ENCODE data around the gene KLF6. TPM values are rescaled to one million over a fixed set of nuclear protein-coding genes. Genes with fewer than 3 reads are reported as not detected.
A peak's percentile ranks its signal among the peaks of the same experiment; 100 is the strongest.

KLF6 gene
- total and polyA plus RNA-seq, 2 donors (not counting 3 experiments of a cell fraction or from before 2014, with no cell fraction given): 183 to 307 TPM

DNA sequence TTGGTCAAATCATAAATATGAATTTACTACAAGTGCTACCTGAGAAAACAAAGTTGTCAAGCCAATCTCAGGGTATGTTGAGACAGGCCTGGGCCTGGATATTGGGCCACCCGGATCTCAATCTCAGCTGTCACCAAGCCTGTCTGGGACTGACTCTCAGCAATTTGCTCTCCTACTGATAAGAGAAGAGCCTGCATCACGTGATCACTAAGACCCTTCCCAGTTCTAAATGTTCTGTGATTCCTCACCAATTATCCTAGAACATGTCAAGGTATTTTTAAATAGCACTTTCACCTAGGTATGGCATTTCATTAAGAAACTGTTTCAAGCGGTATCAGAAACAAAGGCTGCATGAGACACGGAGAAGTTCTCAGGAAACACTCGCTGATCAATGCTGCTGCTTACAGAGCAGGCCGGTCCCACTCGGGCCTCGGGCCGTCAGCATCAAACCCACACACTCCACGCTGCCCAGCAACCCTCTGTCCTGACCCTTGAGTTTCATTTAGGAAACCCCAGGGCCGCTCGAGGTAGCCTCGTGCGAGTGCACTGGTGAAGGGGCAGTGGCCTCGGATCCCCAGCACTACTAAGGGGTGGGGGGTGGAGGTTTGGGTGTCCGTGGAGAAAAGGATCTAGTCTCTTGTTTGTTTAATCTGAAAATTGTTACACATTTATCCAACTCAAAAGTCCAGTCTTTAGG lies 4.1 kb downstream of the KLF6 start:
- Histone ChIP-seq H3K9me1 (replicated peaks; ENCODE audit: control insufficient read depth, extremely low read depth, insufficient read depth, low read length) (no peaks in the 10 kb centered on the region), H3K4me1 (ENCODE audit: control insufficient read depth, extremely low read depth, insufficient read depth, low read length) (peaks cover 56% of the 10 kb centered on the region), H3K4me2 (ENCODE audit: insufficient read depth, low read length) (peak overlapping the region; percentile 95), H3K27me3 (ENCODE audit: control insufficient read depth in 2 of 2, insufficient read depth in 2 of 2, low read length in 2 of 2) (no peaks in the 10 kb centered on the region), H3K9me3 (replicated peaks; ENCODE audit: control insufficient read depth, insufficient read depth, low read length) (no peaks in the 10 kb centered on the region), H3K27ac (ENCODE audit: insufficient read depth, low read depth, low read length) (peak overlapping the region; percentile 95), H2AFZ (ENCODE audit: low read depth, low read length) (no peak overlapping the region), H3K4me3 (replicated peaks in 1 of 3; ENCODE audit: insufficient read depth in 1 of 3, low read depth in 1 of 3, low read length in 3 of 3) (peak overlapping the region; percentile 89 to 95 (median 92)), H3K9ac (replicated peaks; ENCODE audit: extremely low read depth, insufficient read depth, low read length) (peak overlapping the region; percentile 100), H4K20me1 (replicated peaks; ENCODE audit: control insufficient read depth, extremely low read depth, insufficient read depth, low read length) (no peaks in the 10 kb centered on the region), H3K79me2 (ENCODE audit: control insufficient read depth, insufficient read depth, low read length) (peaks cover 76% of the 10 kb centered on the region), H3K36me3 (ENCODE audit: control insufficient read depth in 2 of 2, extremely low read depth in 1 of 2, insufficient read depth in 2 of 2, low read length in 2 of 2) (peaks cover 32 to 52% of the 10 kb centered on the region in 2 experiments)
- TF ChIP-seq MYC (IDR thresholded peaks at IDR 0.05; ENCODE audit: low read depth, low read length): no peak
- peak; percentile 75 for TF ChIP-seq POLR2A (IDR thresholded peaks at IDR 0.05; ENCODE audit: low read depth, low read length)
- FAIRE-seq: no peak
- ChIA-PET CTCF (interaction anchor here (1.1 to 2.7 kb wide), 5 partner anchors 143 to 584 kb away, joined by 3 to 24 read pairs (median 7); no protein-coding TSS in a partner anchor), POLR2A (interaction anchor here (0.6 to 1.0 kb wide), 2 partner anchors 266 to 923 kb away, joined by 3 to 5 read pairs; no protein-coding TSS in a partner anchor)
- intact Hi-C loops (cut with micrococcal nuclease) (loop anchor here (1.0 kb wide), 1 partner anchor 591 kb away; no protein-coding TSS in a partner anchor), dilution Hi-C loops (cut with MboI; ENCODE audit: extremely low pct_ligation_motif_present, low sequenced_read_pairs) (no loop called here)
- peak; percentile 32 for DNase-seq (ENCODE audit: low read depth, low spot score)
- no TSS peak for BruUV-seq (replicated peaks)

DNA sequence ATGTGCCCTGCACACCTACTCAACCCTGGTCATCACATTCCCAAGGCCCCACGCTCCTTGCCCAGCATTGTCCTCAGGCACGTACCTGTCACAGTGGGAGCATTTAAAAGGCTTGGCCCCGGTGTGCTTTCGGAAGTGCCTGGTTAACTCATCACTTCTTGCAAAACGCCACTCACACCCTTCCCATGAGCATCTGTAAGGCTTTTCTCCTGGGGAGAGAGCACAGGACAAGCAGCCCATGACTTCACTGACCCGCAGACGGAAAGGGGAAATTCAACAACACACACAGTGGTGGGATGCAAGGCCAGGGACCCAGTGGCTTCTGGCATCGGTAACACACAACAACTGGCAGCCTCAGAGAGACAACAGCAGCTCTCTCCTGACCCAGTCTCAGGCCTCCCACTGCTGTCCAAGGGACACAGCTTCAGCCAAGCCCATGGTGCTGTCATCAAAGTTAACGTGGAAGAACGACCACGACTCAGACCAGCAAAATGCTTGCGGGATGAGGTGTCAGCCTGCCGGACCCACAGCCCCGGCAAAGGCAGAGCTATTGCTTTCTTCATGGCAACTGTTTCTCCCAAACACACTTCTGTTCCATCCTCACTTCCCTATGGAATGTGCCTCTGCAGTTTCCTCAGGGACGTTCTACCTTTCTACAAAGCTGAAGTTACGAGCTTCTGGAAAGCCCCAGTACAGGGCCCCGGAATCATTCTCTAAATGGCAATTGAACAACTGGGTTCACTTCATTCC lies 4.8 kb downstream of the KLF6 start:
- H3K9me3 ChIP-seq (replicated peaks; ENCODE audit: control insufficient read depth, insufficient read depth, low read length): no peaks in the 10 kb centered on the region
- ChIA-PET CTCF (interaction anchor here (1.2 to 2.6 kb wide), 2 partner anchors 540 to 583 kb away, joined by 7 to 24 read pairs; no protein-coding TSS in a partner anchor), POLR2A (interaction anchor here (0.6 kb wide), 1 partner anchor 265 kb away, joined by 5 read pairs; no protein-coding TSS in a partner anchor)
- H3K9me1 ChIP-seq (replicated peaks; ENCODE audit: control insufficient read depth, extremely low read depth, insufficient read depth, low read length): no peaks in the 10 kb centered on the region
- H4K20me1 ChIP-seq (replicated peaks; ENCODE audit: control insufficient read depth, extremely low read depth, insufficient read depth, low read length): no peaks in the 10 kb centered on the region
- TF ChIP-seq, protein P1, sequence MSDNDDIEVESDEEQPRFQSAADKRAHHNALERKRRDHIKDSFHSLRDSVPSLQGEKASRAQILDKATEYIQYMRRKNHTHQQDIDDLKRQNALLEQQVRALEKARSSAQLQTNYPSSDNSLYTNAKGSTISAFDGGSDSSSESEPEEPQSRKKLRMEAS (IDR thresholded peaks at IDR 0.05; ENCODE audit: insufficient read depth, insufficient read length): no peak
- TF ChIP-seq POLR2AphosphoS5 (IDR thresholded peaks at IDR 0.05; ENCODE audit: insufficient read depth, low read depth, low read length): peak; percentile 59
- H3K4me1 ChIP-seq (ENCODE audit: control insufficient read depth, extremely low read depth, insufficient read depth, low read length): peaks cover 57% of the 10 kb centered on the region
- intact Hi-C loops (cut with micrococcal nuclease) (no loop called here), dilution Hi-C loops (cut with MboI; ENCODE audit: extremely low pct_ligation_motif_present, low sequenced_read_pairs) (no loop called here)
- FAIRE-seq (no peak), DNase-seq (ENCODE audit: low read depth, low spot score) (peak; percentile 44)
- BruUV-seq (replicated peaks): no TSS peak
- H3K36me3 ChIP-seq (ENCODE audit: control insufficient read depth in 2 of 2, extremely low read depth in 1 of 2, insufficient read depth in 2 of 2, low read length in 2 of 2): peaks cover 33 to 52% of the 10 kb centered on the region in 2 experiments
- H3K4me3 ChIP-seq (replicated peaks in 1 of 3; ENCODE audit: insufficient read depth in 1 of 3, low read depth in 1 of 3, low read length in 3 of 3): peak overlapping the region; percentile 0 to 95 (median 89)
- peak overlapping the region; percentile 100 for H3K9ac ChIP-seq (replicated peaks; ENCODE audit: extremely low read depth, insufficient read depth, low read length)
- H3K79me2 ChIP-seq (ENCODE audit: control insufficient read depth, insufficient read depth, low read length): peaks cover 74% of the 10 kb centered on the region
- no peaks in the 10 kb centered on the region for H3K27me3 ChIP-seq (ENCODE audit: control insufficient read depth in 2 of 2, insufficient read depth in 2 of 2, low read length in 2 of 2)
- no peak overlapping the region for H2AFZ ChIP-seq (ENCODE audit: low read depth, low read length)
- peak overlapping the region; percentile 95 for H3K4me2 ChIP-seq (ENCODE audit: insufficient read depth, low read length)
- peak overlapping the region; percentile 95 for H3K27ac ChIP-seq (ENCODE audit: insufficient read depth, low read depth, low read length)

All from endothelial cell of umbilical vein (primary cell).